GM21717 (cell line): ENCODE results near the gene WDFY3.
"Not testable (repeated sequence)": the region's sequence is repeated elsewhere in the genome, so short reads cannot be mapped to it uniquely, and the experiment has no call there.

Experiments used
- ATAC-seq: cut with Tn5 transposase; IDR thresholded peaks from one replicate; pipeline ENCODE4 v1.9.1; 2021; ENCODE audit warnings: mild to moderate bottlenecking, moderate library complexity; ENCODE audit not compliant: unreplicated experiment

The WDFY3 gene

GRCh38 chr4:84862064-84862463 lies 104.4 kb downstream of the WDFY3 start:
- no peak for ATAC-seq

DNA sequence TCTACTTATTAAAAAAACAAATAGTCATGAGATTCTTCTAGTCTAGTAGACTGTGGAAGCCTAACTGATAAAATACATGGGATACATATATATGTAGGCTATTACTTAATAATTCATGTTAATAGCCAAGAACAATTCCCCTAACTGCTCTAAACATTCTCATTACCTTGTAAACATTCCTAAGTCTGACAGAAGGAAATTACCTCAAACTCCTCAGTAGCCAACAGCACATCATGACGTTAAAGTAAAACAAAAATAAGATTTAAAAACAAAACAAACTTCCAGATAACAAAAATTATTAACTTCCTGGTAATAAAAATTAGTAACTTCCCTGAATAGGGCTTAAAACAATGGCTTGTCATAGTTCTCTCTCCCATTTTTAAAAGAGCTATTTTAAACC lies 109.2 kb downstream of the WDFY3 start:
- ATAC-seq: no peak

DNA sequence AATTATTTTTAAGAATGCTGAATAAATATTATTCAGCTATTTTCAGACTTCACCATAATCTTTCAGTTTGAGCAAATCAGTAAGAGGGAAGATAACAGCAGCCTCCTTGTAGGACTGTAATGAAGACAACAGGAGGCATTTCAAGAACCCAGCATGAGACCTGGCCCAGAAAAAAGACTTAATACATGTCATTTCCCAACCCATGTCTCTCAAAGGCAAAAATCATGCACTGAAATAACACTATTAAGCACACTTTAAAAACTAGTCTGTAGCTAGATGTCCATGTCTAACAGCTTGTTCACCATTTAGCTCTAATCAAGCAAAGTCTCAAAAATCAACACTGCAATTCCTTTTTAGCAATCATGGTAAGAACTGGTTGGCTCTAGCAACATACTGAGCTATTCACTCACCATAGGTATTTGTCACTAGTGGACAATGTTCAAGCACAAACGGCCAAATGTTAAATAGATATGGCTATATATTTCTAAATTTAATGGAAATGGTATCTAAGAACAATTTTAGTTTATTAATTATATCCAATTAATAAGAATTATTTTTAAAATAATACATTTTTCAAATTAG lies 109.9 kb downstream of the WDFY3 start:
- ATAC-seq: no peak

GRCh38 chr4:84855774-84856173 lies 110.7 kb downstream of the WDFY3 start:
- ATAC-seq: no peak

DNA sequence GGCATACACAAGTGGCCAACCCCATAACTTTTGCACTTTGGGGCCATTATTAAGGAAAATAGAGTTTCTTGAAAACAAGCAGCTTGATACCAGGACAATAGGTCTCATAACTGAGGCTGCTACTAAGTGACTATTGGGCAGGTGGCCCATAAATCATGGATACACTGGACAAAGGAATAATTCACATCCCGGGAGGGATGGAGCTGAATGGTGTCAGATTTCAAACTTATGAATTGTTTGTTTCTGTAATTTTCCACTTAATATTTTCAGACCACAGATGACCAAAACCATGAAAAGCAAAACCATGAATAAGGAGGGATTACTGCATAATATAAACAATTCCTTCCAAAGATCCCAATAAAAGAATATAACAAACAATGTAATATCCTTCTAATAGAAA lies 114.4 kb downstream of the WDFY3 start:
- no peak for ATAC-seq

GRCh38 chr4:84849051-84849640 lies 117.3 kb downstream of the WDFY3 start:
- ATAC-seq: no peak

DNA sequence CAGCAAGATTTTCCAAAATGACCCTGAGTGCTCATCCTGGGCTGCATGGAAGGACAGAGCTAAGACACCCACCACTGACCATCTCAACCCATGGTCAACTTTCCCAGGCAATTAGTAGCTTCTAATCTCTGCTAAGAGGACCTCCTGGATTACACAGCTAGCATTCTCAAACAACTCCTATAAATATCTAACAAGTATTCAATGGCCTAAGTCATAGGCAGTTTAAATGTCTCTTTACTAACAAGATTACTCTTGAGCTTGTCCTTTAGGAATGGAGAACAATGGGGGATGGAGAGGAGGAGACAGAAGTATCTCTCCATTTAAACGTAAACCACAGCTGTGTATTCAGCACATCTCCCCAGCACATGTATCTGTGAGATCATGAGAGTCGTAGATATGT lies 118.1 kb downstream of the WDFY3 start:
- no peak for ATAC-seq

GRCh38 chr4:84847978-84848377 lies 118.5 kb downstream of the WDFY3 start:
- no peak for ATAC-seq

DNA sequence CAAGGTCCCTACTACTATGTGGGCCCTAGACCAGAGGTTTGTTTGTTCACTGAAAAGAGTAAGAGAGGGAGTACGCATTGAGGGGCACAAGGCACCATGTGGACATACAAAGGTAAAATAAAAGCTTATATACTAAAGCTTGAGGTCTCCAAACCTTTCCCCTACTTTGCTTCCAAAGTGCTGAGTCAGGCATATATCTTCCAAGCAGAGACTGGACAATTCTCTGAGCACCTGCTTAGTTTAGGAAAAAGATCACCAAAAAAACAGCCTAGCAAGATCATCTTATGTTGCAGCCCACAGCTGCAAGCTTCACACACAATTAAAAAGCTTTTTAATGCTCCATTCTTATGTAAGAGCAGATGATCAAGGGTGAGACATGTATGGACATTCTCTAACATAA lies 119.5 kb downstream of the WDFY3 start:
- no peak for ATAC-seq

DNA sequence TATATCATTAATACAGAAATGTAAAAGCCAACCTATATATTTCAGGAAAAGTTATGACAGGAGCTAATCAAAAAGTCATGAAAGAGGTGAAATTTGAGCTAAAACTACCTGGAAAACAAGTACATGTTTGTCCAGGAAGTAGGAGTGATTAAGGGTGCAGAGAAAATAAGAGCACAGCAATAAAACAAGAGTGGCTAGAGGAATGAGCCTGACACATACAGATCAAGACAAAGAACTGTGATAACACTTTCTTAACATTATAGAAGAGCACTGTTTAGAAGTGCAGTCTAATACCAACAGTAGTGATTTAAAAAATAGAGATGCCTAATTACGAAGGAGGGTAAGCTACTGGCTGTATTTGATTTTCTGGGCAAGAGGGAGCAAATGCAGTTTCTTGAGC lies 125.1 kb downstream of the WDFY3 start:
- no peak for ATAC-seq

DNA sequence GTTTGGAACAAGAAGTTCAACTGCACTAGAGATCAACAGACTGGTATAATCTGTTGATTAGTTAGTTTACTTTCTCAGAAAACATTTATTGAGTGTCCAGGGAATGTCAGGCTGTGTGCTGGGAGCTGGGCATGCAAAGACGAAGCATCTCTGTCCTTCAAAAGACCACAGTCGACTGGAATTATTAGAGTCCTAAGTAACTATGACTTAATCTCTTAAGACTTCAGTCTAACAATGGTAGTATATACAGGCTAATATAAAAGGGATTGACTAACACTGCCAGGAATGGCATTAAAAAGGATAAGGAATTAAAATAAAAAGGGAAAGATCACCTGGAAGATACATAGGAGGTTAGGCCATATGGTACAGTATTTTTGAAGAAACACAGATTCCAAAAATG lies 128.7 kb downstream of the WDFY3 start:
- no peak for ATAC-seq

DNA sequence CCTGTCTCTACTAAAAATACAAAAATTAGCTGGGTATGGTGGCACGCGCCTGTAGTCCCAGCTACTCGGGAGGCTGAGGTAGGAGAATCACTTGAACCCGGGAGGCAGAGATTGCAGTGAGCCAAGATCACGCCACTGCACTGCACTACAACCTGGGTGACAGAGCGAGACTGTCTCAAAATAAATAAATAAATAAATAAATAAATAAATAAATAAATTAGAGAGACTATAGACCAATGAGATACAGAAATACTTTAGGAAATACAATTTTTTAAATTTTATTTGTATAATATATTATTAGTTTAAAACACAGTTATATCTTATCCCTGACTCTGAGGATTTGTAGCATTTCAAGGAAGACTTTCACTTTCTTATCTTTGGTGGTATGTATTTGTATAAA lies 136.9 kb downstream of the WDFY3 start:
- not testable (repeated sequence) for ATAC-seq

DNA sequence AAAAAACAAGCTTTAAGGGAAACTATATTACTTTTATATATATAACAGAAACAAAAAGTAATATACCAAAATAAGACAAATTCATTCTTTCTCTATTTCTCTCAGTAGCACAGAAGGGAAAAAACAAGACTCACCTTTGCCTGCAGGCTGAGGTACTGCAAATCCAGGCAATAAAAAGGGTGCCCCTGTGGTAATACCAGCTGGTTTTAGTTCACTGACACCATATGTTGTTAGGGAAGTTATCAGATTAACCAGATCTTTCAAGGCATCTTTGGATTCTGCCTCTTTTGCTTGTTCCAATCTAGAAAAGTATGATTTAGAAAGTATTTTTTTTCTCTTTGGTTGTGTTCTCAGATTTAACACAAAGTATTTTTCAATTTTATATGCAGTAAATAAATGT lies 139.8 kb downstream of the WDFY3 start:
- no peak for ATAC-seq

DNA sequence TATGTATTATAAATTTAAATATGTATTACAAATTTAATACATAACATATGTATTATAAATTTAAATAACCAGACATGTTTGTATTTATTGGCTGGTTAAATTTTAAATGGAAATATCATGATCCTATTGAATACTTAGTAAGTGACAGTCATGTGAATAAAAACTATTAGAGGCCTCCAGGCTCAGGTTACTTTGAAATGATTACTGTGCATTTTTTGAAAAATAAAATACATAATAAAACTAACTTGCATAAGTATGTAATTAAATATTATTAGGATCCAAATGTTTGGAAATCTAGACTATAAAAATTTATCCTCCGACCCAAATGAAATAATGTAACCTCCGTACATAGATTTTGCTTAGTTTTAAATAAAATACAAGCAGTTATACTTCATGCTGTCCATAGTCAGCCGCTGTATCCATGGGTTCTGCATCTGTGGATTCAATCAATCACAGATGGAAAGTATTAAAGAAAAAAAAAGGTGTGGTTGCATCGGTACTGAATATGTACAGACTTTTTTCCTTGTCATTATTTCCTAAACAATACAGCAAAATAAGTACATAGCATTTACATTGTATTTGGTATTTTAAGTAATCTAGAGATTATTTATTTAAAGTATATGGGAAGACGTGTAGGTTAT lies 140.7 kb downstream of the WDFY3 start:
- no peak for ATAC-seq

- no peak for ATAC-seq
Measured at GRCh38 chr4:84821064-84821463, 145.4 kb downstream of the WDFY3 start.

DNA sequence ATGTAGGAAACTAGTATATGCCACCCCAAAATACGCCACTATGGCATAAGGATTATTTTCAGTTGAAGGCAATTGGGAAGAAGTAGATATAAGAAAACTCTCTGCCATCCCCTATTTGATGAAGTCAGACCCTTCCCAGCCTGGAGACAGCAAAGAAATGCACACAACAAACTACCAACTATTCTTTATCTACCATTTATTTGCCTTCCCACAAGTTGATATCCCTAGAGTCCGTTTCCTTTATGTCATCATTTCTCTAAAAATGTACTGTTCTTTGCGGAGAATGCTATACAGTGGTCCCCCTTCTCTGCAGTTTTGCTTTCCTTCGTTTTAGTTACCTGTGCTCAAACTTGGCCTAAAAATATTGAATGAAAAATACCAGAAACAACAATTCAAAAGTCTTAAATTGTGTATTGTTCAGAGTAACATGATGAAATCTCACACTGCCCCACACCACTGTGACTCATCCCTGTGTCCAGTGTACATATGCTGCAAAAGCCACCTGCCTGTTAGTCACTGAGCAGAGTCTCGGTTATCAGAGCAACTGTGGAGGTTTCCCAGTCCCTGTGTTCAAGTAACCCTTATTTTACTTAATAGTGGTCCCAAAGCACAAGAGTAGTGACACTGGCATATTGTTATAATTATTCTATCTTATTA lies 152.3 kb downstream of the WDFY3 start:
- no peak for ATAC-seq

DNA sequence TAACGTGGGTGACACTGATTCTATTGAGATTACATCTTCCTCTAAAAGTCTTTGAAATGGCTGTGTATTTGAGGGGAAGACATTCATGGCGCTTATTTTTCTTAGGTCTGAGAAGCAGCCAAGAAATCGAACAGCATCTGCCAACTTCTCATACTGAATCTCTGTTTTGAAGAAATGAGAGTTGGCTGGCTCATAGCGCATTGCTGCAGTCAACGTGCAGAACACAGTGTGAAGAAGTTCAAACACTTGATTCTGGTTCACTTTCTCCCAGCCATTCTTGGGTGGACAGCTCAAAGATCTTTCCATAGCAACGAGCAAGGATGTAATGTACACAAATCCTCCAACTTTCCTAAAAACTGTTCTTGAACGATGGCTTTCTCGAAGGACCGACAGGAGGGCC lies 156.5 kb downstream of the WDFY3 start:
- ATAC-seq: no peak

- ATAC-seq: no peak
Measured at GRCh38 chr4:84808332-84808731, 158.2 kb downstream of the WDFY3 start.

DNA sequence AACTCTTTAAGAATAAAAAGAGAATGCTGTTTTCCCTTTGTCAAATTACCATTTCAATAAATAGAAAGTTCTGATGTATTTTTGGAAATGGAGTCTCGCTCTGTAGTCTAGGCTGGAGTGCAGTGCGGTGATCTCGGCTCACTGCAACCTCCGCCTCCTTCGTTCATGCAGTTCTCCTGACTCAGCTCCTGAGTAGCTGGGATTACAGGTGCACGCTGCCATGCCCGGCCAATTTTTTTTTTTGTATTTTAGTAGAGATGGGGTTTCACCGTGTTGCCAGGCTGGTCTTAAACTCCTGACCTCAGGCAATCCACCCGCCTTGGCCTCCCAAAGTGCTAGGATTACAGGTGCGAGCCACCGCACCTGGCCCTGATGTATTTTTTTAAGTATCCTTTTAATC lies 159.9 kb downstream of the WDFY3 start:
- not testable (repeated sequence) for ATAC-seq

GRCh38 chr4:84804136-84804535 lies 162.4 kb downstream of the WDFY3 start:
- ATAC-seq: no peak

GRCh38 chr4:84803720-84804119 lies 162.8 kb downstream of the WDFY3 start:
- no peak for ATAC-seq

DNA sequence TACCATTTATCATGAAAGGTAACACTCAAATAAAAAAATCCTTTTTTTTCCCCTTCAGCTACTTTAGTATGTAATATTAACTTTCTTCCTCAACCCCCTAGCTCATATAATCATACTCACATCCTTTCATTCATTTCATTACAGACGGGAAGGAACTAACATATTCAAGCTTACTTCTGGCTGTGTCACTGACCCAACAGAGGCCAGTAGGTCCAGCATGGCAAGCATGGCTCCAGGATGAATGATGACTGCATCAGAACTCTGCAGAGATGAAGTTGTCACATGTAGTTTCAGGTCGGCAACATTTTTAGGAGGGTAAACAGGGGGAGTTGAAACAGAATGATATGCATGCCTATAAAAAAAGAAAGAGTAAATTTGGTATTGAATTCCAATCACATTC lies 163.4 kb downstream of the WDFY3 start:
- no peak for ATAC-seq
